Measurements from ENCODE around the gene ARHGEF25. TPM values are rescaled to one million over a fixed set of nuclear protein-coding genes. Genes with fewer than 3 reads are reported as not detected.
"Not testable (repeated sequence)": the region's sequence is repeated elsewhere in the genome, so short reads cannot be mapped to it uniquely, and the experiment has no call there.

Gene ARHGEF25
- polyA plus RNA-seq, 3 donors = 4.7 to 69.7 (median 10.8) TPM

GRCh38 chr12:57646659-57647049 lies 35.4 kb downstream of the ARHGEF25 start:
- WGBS, 3 donors = 84 to 100% (median 100%) methylated on average over 2 to 7 of the region's 15 CpGs
- H3K27ac ChIP-seq (ENCODE audit: low read depth, low read length) = not testable (repeated sequence)

- whole genome bisulfite sequencing, 3 donors = 57 to 67% (median 65%) methylated on average over 3 of the region's 3 CpGs
- H3K27ac ChIP-seq (ENCODE audit: low read depth, low read length) = no peak overlapping the region
Observed at GRCh38 chr12:57654042-57654441, 42.8 kb downstream of the ARHGEF25 start.

GRCh38 chr12:57655541-57656240 lies 44.5 kb downstream of the ARHGEF25 start:
- WGBS, 3 donors = 83 to 86% (median 84%) methylated on average over 22 to 23 of the region's 23 CpGs
- H3K27ac ChIP-seq (ENCODE audit: low read depth, low read length) = no peak overlapping the region

GRCh38 chr12:57656408-57656807 lies 45.2 kb downstream of the ARHGEF25 start:
- 78 to 84% (median 81%) methylated on average over 4 of the region's 4 CpGs for WGBS, 3 donors

GRCh38 chr12:57657744-57658143 lies 46.5 kb downstream of the ARHGEF25 start:
- H3K27ac ChIP-seq (ENCODE audit: low read depth, low read length) = no peak overlapping the region
- WGBS, 3 donors = 28 to 62% (median 59%) methylated on average over 3 of the region's 3 CpGs

More at GRCh38 chr12:57656408-57656807, 45.2 kb downstream of the ARHGEF25 start:
- not testable (repeated sequence) for H3K27ac ChIP-seq (ENCODE audit: low read depth, low read length)

- 54 to 59% (median 58%) methylated on average over 3 of the region's 3 CpGs for WGBS, 3 donors
- H3K27ac ChIP-seq (ENCODE audit: low read depth, low read length) = no peak overlapping the region
Observed at GRCh38 chr12:57658890-57659289, 47.7 kb downstream of the ARHGEF25 start.

- H3K27ac ChIP-seq (ENCODE audit: low read depth, low read length) = no peak overlapping the region
- WGBS, 3 donors = 82 to 93% (median 87%) methylated on average over 4 of the region's 4 CpGs
Observed at GRCh38 chr12:57661376-57661775, 50.1 kb downstream of the ARHGEF25 start.

- H3K27ac ChIP-seq (ENCODE audit: low read depth, low read length) = not testable (repeated sequence)
- 87 to 89% (median 87%) methylated on average over 32 to 34 of the region's 34 CpGs for WGBS, 3 donors
Observed at GRCh38 chr12:57665066-57665820, 54.0 kb downstream of the ARHGEF25 start.

Other genes with a start within 250 kb of the ARHGEF25 start
- 10 to 100 TPM; 11.7 to 24.2 (median 18.1) TPM for gene R3HDM2, start 180.4 kb upstream of the ARHGEF25 start, polyA plus RNA-seq
- gene INHBC, start 176.7 kb upstream of the ARHGEF25 start, polyA plus RNA-seq = under 1 TPM in 1 of 3 donors, not detected in 2; 0.03 TPM
- not detected for gene INHBE, start 156.1 kb upstream of the ARHGEF25 start, polyA plus RNA-seq
- under 1 TPM; 0.11 to 0.25 (median 0.18) TPM for gene GLI1, start 151.7 kb upstream of the ARHGEF25 start, polyA plus RNA-seq
- gene ARHGAP9, start 131.6 kb upstream of the ARHGEF25 start, polyA plus RNA-seq = 10 to 100 TPM in 2 of 3 donors, 1 to 10 TPM in 1; 2.6 to 33.6 (median 28.7) TPM
- gene MARS1, start 123.4 kb upstream of the ARHGEF25 start, polyA plus RNA-seq = 10 to 100 TPM; 31.7 to 67.0 (median 42.7) TPM
- 10 to 100 TPM; 27.4 to 30.6 (median 28.1) TPM for gene DDIT3, start 90.9 kb upstream of the ARHGEF25 start, polyA plus RNA-seq
- gene MBD6, start 88.6 kb upstream of the ARHGEF25 start, polyA plus RNA-seq = 10 to 100 TPM; 20.9 to 32.4 (median 24.8) TPM
- 10 to 100 TPM; 88.6 to 95.1 (median 93.2) TPM for gene DCTN2, start 64.2 kb upstream of the ARHGEF25 start, polyA plus RNA-seq
- under 1 TPM; 0.04 to 0.41 (median 0.11) TPM for gene KIF5A, start 61.4 kb upstream of the ARHGEF25 start, polyA plus RNA-seq
- 10 to 100 TPM in 2 of 3 donors, 1 to 10 TPM in 1; 8.8 to 10.2 (median 10.1) TPM for gene PIP4K2C, start 20.2 kb upstream of the ARHGEF25 start, polyA plus RNA-seq
- 10 to 100 TPM in 2 of 3 donors, 1 to 10 TPM in 1; 8.4 to 23.3 (median 14.5) TPM for gene DTX3, start 6.6 kb upstream of the ARHGEF25 start, polyA plus RNA-seq
- 1 to 10 TPM in 1 of 3 donors, under 1 TPM in 2; 0.35 to 2.5 (median 0.70) TPM for gene B4GALNT1, start 21.8 kb downstream of the ARHGEF25 start, polyA plus RNA-seq
- 100 to 1,000 TPM; 176 to 204 (median 192) TPM for gene OS9, start 82.7 kb downstream of the ARHGEF25 start, polyA plus RNA-seq
- 1 to 10 TPM in 2 of 3 donors, under 1 TPM in 1; 0.77 to 3.1 (median 2.2) TPM for gene AGAP2, start 127.3 kb downstream of the ARHGEF25 start, polyA plus RNA-seq
- 10 to 100 TPM; 30.1 to 38.8 (median 36.2) TPM for gene TSPAN31, start 133.6 kb downstream of the ARHGEF25 start, polyA plus RNA-seq
- gene CDK4, start 140.9 kb downstream of the ARHGEF25 start, polyA plus RNA-seq = 10 to 100 TPM; 50.9 to 96.4 (median 73.9) TPM
- gene MARCHF9, start 143.7 kb downstream of the ARHGEF25 start, polyA plus RNA-seq = 1 to 10 TPM; 5.3 to 8.8 (median 7.4) TPM
- gene CYP27B1, start 155.6 kb downstream of the ARHGEF25 start, polyA plus RNA-seq = 1 to 10 TPM in 2 of 3 donors, not detected in 1; 3.0 to 4.2 TPM
- 10 to 100 TPM; 20.9 to 25.8 (median 24.9) TPM for gene METTL1, start 160.7 kb downstream of the ARHGEF25 start, polyA plus RNA-seq
- 10 to 100 TPM in 1 of 3 donors, 1 to 10 TPM in 2; 5.5 to 12.0 (median 6.3) TPM for gene EEF1AKMT3, start 161.2 kb downstream of the ARHGEF25 start, polyA plus RNA-seq
- 10 to 100 TPM; 14.4 to 32.6 (median 23.8) TPM for gene TSFM, start 171.4 kb downstream of the ARHGEF25 start, polyA plus RNA-seq
- 1 to 10 TPM; 3.4 to 7.0 (median 6.9) TPM for gene AVIL, start 207.3 kb downstream of the ARHGEF25 start, polyA plus RNA-seq
- 100 to 1,000 TPM in 1 of 3 donors, 10 to 100 TPM in 2; 76.0 to 106 (median 96.4) TPM for gene CTDSP2, start 235.3 kb downstream of the ARHGEF25 start, polyA plus RNA-seq